Lung (tissue), 12 donors: ENCODE measurements around the gene ERGIC1. TPM values are rescaled to one million over a fixed set of nuclear protein-coding genes. Genes with fewer than 3 reads are reported as not detected.
"Not testable (repeated sequence)": the region's sequence is repeated elsewhere in the genome, so short reads cannot be mapped to it uniquely, and the experiment has no call there.

ENCODE experiments used
- ATAC-seq: fragments of 200-7000 bp; cut with Tn5 transposase; one replicate; pipeline ENCODE4 v1.9.1; 2020; ENCODE audit warnings: moderate number of reproducible peaks; ENCODE audit not compliant: insufficient read depth, low FRiP score
- DNase-seq, 3 donors: peaks; one replicate each; pipeline ENCODE4 v3.0.0-alpha.2; 2013 to 2017
- H3K27ac ChIP-seq, 2 donors: one replicate each; pipeline ENCODE4 v1.5.1; 2013; ENCODE audit warnings: mild to moderate bottlenecking in 2 of 2, moderate library complexity in 2 of 2, control low read depth in 1 of 2, inconsistent platforms in 1 of 2, low read depth in 1 of 2, low read length in 1 of 2
- H3K27me3 ChIP-seq, 3 donors: one replicate each; pipeline ENCODE4 v1.5.1; 2013; ENCODE audit warnings: low read length in 2 of 3; ENCODE audit not compliant: control insufficient read depth in 3 of 3, insufficient read depth in 3 of 3
- H3K36me3 ChIP-seq, 4 donors: one replicate each; pipeline ENCODE4 v1.5.1; 2013; ENCODE audit warnings: low read length in 4 of 4, mild to moderate bottlenecking in 1 of 4, moderate library complexity in 1 of 4; ENCODE audit not compliant: control insufficient read depth in 4 of 4, insufficient read depth in 4 of 4
- H3K4me1 ChIP-seq, 5 donors: one replicate each; pipeline ENCODE4 v1.5.1; 2013; ENCODE audit warnings: low read length in 5 of 5, mild to moderate bottlenecking in 2 of 5, moderate library complexity in 1 of 5; ENCODE audit not compliant: control insufficient read depth in 5 of 5, insufficient read depth in 5 of 5
- H3K4me3 ChIP-seq: one replicate; pipeline ENCODE4 v1.5.1; 2013; ENCODE audit warnings: mild to moderate bottlenecking, control low read depth, moderate library complexity
- H3K9ac ChIP-seq, 2 donors: one replicate each; pipeline ENCODE4 v1.5.1; 2013; ENCODE audit warnings: low read length in 2 of 2, control low read depth in 1 of 2; ENCODE audit not compliant: insufficient read depth in 1 of 2
- H3K9me3 ChIP-seq, 4 donors: one replicate each; pipeline ENCODE4 v1.5.1; 2013; ENCODE audit warnings: low read length in 3 of 4, mild to moderate bottlenecking in 1 of 4, moderate library complexity in 1 of 4; ENCODE audit not compliant: control insufficient read depth in 4 of 4, insufficient read depth in 3 of 4
- WGBS, 2 donors: extraction: QIAGEN DNeasy Blood & Tissue Kit; methylation state at CpG; one replicate each; pipeline ENCODE4 v1.1.7; 2013; 5-methylcytosine and 5-hydroxymethylcytosine counted together
- polyA plus RNA-seq, 2 donors: library from polyadenylated mRNA; stranded (reverse); fragments of 200-250 nt; gene quantifications; one replicate each; pipeline ENCODE4 v1.2.1, GENCODE V29; 2013
- total RNA-seq, 2 donors: library from RNA; depleted of rRNA in 1 of 2; stranded (reverse); fragments of >200 nt in 1 of 2; gene quantifications; one replicate each; pipeline ENCODE4 v1.2.1, GENCODE V29; 2014 to 2021
- TF ChIP-seq, protein P1 (sequence below): IDR thresholded peaks from 2 replicates; pipeline ENCODE4 v1.5.1; 2012; ENCODE audit warnings: mild to moderate bottlenecking; ENCODE audit errors: control extremely low read depth, extremely low read depth
- donor health status: control.
- donor health status: control.
- donor health status: Bipolar disorder and iron deficiency.
- donor health status: healthy.
- donor health status: DM: yes; HTN: yes; CAD: no.

The ERGIC1 gene
- total and polyA plus RNA-seq, 4 donors, result 62.2 to 215 (median 163) TPM

DNA sequence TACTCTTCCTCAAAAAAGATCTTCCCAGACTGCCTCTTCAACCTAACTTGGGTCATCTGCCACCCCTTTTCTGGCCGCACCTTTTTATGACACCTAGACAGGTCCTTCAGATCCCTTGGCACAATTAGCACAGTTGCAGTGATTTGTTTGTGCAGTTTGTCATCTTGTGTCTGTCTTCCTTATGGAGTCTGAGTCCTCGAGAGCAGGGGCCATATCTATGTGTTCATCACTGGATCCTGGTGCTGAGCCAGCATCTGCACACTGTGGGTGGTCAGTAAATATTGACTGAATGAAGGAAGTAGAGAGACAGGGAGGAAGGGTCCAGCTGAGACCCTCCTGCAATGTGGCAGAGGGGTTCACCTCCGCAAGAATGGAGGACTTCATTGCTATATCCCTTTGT is 14.4 kb downstream of the ERGIC1 start:
- TF ChIP-seq, protein P1, sequence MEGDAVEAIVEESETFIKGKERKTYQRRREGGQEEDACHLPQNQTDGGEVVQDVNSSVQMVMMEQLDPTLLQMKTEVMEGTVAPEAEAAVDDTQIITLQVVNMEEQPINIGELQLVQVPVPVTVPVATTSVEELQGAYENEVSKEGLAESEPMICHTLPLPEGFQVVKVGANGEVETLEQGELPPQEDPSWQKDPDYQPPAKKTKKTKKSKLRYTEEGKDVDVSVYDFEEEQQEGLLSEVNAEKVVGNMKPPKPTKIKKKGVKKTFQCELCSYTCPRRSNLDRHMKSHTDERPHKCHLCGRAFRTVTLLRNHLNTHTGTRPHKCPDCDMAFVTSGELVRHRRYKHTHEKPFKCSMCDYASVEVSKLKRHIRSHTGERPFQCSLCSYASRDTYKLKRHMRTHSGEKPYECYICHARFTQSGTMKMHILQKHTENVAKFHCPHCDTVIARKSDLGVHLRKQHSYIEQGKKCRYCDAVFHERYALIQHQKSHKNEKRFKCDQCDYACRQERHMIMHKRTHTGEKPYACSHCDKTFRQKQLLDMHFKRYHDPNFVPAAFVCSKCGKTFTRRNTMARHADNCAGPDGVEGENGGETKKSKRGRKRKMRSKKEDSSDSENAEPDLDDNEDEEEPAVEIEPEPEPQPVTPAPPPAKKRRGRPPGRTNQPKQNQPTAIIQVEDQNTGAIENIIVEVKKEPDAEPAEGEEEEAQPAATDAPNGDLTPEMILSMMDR, result no peak
- Histone ChIP-seq H3K27me3 (no peaks in the 10 kb centered on the region), H3K36me3 (peaks cover 0 to 7% (median 0%) of the 10 kb centered on the region in 4 donors), H3K9me3 (no peaks in the 10 kb centered on the region), H3K9ac (no peak overlapping the region), H3K27ac (peak overlapping the region in 1 of 2 donors; percentile 6), H3K4me3 (no peak overlapping the region), H3K4me1 (peaks cover 6 to 44% (median 12%) of the 10 kb centered on the region in 5 donors)
- ATAC-seq (no peak), DNase-seq (peak; percentile 50 to 72 (median 62))
- 71% methylated on average over 3 of the region's 3 CpGs for WGBS, 2 donors

- no peaks in the 10 kb centered on the region for H3K9me3 ChIP-seq
- ATAC-seq (no peak), DNase-seq (no peak)
- TF ChIP-seq, protein P1, result no peak
- H3K9ac ChIP-seq, result no peak overlapping the region
- H3K4me1 ChIP-seq, result peaks cover 6 to 41% (median 18%) of the 10 kb centered on the region in 5 donors
- WGBS, 2 donors, result 46 to 50% methylated on average over 15 of the region's 15 CpGs
- H3K27me3 ChIP-seq, result no peaks in the 10 kb centered on the region
- peak overlapping the region in 1 of 2 donors; percentile 69 for H3K27ac ChIP-seq
- H3K4me3 ChIP-seq, result no peak overlapping the region
- H3K36me3 ChIP-seq, result peaks cover 0 to 2% (median 0%) of the 10 kb centered on the region in 4 donors
Measured at GRCh38 chr5:172849606-172850453, 15.8 kb downstream of the ERGIC1 start.

DNA sequence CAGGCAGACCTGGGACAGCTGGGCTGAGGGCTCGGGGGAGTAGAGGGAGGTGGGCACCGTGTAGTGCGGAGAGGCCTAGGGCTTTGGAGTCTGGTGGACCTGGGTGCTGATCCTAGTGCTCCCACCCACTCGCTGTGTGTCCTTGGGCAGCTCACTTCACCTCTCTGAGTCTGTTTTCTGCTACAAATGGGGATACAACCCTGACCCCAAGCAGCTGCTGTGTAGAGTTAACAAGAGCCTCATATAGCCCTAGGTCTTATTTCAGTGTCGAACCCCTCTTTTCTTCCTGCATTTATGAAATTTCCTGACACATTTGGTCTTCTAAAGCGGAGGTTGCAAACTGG is 16.4 kb downstream of the ERGIC1 start:
- Histone ChIP-seq H3K27ac (peak overlapping the region in 1 of 2 donors; percentile 64), H3K9ac (no peak overlapping the region), H3K36me3 (no peaks in the 10 kb centered on the region), H3K9me3 (no peaks in the 10 kb centered on the region), H3K4me3 (no peak overlapping the region), H3K4me1 (peaks cover 6 to 43% (median 19%) of the 10 kb centered on the region in 5 donors), H3K27me3 (no peaks in the 10 kb centered on the region)
- DNase-seq (no peak), ATAC-seq (no peak)
- TF ChIP-seq, protein P1, result no peak
- 93 to 94% methylated on average over 6 of the region's 6 CpGs for WGBS, 2 donors

- not testable (repeated sequence) for H3K9me3 ChIP-seq, H3K9ac ChIP-seq, H3K27ac ChIP-seq, H3K4me3 ChIP-seq, ATAC-seq, H3K27me3 ChIP-seq, DNase-seq, H3K36me3 ChIP-seq
- WGBS, 2 donors, result 92 to 93% methylated on average over 9 of the region's 9 CpGs
- peaks cover 12 to 44% (median 21%) of the 10 kb centered on the region in 5 donors for H3K4me1 ChIP-seq
Measured at GRCh38 chr5:172851254-172851653, 17.2 kb downstream of the ERGIC1 start.
